Measurements from ENCODE around the gene GUCY2D.
"Not testable (repeated sequence)": the region's sequence is repeated elsewhere in the genome, so short reads cannot be mapped to it uniquely, and the experiment has no call there.

Gene GUCY2D

DNA sequence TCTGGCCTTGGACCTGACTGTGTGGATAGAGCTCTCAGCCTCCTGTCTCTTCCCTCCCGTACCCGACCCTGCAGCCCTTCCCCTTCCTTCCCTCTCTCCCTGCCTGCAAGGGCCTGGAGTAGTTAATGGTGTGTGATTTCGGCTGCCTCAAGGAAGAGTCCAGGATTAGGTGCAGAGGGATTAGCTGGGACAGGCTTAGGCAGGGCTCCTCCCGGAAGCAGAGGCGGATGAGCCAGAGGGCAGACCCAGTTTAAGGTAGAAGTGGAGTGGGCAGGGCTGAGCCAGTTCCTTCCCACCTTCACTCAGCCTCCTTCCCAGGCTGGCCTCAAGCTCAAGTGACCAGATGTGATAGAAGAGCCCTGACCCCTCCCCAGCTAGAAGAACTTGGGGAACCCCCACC, 16.8 kb downstream of the GUCY2D start:
- DNase-seq: no peak

DNA sequence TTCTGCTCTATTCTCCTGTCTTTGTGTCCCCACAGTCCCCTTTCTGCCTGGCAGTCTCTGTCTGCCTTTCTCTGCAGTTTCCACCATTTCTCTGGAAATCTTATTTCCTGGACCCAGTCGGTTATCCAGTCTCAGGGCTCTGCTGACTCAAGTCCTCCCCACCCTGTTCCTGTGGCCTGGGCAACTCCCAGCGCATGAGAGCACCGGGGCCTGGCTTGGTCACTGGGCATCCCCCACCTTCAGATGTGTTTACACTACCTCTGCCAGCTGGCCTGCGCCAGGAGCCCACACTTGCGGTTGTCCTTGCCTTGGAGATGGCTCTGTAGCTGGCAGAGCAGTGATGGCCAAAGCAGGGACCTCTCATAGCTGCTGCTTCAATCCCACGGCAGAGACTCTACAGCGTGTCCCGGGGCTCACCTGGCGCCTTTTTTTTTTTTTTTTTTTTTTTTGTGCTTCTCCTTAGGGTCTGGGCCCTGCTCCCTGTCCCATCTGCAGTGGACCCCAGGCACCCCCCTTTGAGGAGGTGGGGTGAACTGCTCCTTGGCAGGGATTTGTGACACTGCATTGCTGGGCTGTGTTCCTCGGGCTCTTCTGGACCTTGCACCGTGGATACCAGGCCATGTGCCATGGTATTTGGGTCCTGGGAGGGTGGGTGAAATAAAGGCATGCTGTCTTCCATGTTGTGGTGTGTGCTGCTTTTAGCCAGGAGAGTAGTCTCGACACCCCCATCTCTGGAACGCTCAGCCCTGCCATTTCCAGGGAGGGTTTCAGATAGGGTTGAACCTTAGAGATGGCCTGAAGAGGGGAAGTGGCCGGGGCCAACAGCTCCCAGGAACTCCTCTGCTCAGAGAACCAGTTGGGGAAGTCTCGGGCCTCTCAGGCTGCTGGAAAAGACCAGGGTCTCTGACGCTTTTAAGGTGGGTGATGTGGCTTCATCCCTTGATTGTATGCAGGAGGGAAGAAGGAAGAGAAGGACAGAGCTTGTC, 17.5 kb downstream of the GUCY2D start:
- no peak for DNase-seq

DNA sequence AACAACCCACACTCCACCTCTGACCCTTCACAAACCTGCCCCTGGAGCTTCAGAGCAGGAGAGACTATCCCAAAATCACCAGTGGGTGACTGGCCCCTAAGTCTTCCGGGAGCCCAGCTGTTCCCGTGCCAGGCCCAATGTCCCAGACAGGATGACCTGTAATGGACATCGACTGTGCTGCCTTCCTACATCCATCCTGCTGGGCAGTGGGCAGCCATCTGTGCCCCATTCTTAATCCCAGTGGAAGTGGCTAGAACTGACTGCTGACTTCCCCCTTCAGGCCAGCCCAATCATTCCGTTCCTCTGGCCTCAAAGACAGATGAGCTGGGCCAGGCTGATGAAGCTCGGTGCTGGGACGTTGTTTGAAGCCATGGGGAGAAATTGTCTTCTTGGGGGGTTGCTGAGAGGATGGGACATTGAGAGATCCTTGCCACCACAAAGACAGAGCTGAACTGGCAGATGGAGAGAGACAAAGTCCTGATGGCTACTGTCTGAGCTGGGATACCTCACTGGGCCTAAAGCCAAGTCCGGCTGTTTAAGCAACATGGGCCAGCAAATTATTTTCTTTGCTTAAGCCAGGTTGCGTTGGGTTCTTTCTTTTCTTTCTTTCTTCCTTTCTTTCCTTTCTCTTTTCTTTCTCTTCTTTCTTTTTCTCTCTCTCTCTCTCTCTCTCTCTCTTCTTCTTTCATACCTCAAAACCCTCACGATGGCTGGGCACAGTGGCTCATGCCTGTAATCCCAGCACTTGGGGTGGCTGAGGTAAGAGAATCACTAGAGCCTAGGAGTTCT, 18.6 kb downstream of the GUCY2D start:
- no peak for DNase-seq

DNA sequence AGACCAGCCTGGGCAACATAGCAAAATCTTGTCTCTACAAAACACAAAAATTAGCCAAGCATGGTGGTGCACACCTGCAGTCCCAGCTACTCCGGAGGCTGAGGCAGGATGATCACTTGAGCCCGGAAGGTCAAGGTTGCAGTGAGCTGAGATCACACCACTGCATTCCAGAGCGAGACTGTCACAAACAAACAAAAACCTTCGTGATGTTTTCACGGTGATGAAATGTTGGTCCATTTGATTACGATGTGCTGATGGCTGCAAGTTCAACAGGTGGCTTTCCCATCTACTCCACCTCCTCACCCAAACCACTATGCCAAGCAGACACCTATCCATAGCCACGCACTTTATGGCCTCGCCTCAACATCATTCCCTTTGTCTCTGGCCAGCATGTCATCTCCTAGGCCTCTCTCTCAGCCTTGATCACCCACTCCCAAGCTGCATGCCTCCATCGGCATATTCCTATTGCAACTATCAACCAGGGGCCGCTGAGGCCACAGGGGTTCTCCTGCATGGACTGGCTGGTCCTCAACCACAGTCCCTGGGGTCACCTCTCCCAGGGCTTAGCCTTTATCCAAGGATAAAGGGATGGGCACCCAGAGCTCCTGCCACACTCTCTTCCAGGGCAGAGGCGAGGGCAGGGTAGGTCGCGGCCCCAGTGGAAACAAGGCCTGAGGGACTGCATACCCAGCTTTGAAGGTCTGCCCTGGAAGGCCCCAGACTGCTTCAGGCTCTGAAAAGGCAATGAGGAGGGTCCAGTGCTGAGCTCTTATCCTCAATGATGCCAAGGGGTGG, 19.3 kb downstream of the GUCY2D start:
- DNase-seq: no peak

DNA sequence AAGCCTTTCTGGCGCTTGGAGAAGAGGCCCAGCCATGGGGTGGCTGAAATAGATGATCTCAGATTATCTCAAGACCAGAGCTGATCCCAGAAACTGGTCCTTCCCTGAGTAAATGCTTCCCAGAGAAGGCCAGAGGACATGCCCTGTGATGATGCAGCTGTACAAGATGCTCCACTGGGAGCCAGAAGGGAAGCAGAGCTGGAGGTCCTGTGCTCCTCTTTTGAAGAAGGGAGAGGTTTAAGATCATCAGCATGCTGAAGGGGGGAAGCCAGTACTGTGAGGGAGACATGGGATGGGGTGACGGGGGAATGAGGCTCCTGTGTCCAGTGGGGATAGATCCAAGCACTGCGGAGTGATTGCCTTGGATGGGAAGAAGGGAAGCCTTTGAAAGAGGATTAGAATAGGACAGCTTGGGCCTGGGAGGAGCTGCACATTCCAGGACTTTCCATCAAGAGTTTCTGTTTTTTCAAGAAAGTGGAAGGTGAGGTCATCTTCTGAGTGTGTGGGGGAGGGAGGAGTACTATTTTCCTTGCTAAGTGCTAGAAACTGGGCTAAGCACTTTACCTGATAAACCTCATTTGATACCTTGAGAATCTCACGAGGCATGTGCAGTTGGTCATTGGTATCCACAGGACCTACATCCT, 20.1 kb downstream of the GUCY2D start:
- DNase-seq: no peak

DNA sequence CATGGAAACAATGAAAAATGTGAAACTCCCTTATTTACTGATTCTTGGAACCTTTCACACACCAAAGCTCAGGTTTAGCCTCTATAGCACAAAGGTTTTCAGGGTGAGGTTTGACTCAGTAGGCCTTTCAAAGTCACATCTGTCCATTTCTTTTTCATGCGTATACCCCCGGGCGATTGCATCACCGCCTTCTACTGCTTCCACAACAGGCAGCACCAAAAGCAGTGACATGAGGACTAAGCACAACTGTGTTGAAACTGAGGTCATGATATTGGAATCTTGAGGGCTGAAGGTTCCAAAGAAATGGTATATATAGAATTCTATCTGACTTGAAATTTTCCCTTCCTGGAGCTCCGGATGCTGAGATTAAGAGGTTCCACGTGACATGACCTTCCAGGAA, 21.7 kb downstream of the GUCY2D start:
- DNase-seq: not testable (repeated sequence)

DNA sequence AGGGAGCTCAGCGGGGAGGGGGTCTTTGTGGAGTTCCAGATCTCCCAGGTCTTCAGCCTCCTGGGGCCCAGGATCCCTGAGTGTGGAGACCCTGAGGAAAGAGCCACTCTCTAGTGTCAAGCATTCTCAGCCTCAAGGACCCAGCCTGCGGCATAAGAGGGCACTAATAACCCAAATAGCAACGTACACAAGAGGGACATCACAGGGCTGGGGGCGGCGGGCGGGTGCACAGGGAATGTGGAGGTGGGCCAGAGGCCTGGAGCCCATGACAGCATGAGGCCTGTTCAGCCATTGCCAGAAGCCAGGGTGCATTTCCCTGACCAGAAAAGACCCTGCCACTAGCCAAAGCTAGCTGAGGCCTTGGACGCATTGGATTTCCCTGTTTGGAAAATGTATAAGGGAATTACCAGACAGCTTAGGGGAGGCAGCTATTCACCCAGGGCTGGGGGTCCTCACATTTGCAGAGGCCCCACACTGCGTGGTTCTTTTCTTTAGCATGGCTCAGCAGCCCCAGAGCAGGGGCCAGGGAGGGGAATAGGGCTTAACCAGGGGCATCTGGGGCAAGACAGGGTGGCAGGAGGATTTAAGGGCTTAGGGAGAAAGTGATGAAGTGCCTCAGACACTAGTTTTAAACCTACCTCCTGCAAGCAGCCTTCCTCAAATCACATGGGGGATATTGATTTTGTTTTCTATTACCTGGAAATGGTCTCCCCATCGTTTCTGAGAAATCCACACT, 22.9 kb downstream of the GUCY2D start:
- no peak for DNase-seq

DNA sequence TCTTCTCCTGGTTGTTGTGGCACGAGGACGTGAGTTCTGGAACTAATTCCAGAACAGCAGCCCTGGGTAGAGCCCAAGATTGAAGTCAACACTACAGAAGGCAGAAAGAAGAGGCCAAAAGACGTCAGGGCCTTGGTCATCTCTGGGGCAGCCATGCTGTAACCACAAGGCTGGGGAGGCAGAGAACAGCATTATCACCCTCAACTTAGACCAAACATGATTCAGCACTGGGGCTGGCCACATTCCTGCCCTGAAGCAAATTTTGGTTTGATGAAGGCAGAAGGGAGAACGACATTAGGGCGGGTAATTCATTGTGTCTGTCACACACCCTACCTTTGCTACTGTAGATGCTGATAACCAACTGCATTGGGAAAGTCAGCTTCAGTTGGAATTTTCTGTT, 26.7 kb downstream of the GUCY2D start:
- no peak for DNase-seq

DNA sequence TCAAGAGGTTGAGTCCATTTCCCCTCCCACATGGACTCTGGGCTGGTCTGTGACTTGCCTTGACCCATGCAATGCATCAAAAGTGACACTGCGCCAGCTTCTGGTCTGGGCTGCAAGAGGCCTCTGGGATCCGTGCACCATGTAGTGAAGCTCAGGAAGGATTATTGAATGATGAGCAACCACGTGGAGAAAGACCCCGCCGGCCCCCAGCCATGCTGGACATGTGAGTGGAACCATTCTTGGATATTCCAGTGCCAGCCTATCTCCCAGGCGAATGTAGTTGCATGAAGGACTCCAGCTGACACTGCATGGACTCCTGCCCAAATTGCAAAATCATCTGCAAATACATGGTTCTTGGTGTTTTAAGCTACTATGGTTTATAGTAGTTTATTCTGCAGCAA, 28.8 kb downstream of the GUCY2D start:
- DNase-seq: no peak

DNA sequence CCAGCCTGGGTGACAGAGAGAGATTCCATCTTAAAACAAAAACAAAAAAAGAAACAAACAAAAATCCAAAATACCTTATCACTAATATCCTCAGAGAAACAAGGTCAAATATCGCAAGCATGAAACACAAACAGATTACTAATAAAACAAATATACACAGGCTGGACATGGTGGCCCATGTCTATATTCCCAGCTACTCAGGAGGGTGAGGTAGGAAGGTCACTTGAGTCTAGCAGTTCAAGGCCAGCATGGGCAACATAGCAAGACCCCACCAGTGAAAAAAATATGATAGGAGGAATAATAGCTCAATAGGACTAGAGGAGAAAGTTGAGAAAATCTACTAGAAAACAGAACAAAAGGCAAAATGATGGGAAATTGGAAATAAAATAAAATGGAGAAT, 29.5 kb downstream of the GUCY2D start:
- no peak for DNase-seq

DNA sequence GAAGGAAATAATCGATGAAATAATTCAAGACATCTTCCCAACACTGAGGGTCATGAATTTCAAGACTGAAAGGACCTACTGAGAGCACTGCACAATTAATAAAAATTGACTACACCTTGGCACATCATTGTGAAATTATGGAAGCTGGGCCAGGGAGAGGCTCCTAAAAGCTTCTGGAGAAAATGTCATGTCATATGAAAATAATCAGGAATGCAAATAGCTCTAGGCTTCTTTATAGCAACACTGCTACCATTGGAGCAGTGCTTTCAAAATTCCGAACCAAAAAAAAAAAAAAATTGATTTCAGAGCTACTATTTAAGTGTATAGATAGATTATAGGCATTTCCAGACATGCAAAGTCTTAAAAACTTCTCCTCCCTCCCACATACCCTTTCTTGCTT, 30.0 kb downstream of the GUCY2D start:
- no peak for DNase-seq

DNA sequence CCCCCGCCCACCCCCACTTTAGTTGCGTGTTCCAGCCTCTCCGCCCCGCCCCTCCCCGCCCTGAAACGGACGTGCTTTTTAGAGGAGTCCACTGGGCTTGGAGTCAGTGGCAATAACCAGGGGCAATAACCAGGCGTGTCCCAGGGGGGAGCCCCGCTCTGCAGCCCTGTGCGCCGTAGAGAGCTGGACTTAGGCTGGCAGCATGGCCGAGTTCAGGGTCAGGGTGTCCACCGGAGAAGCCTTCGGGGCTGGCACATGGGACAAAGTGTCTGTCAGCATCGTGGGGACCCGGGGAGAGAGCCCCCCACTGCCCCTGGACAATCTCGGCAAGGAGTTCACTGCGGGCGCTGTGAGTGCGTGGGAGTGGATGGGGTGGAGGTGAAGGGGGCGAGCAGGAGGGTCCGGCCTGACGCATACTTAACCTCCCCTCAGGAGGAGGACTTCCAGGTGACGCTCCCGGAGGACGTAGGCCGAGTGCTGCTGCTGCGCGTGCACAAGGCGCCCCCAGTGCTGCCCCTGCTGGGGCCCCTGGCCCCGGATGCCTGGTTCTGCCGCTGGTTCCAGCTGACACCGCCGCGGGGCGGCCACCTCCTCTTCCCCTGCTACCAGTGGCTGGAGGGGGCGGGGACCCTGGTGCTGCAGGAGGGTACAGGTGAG, 36.7 kb downstream of the GUCY2D start, which contains the start of gene ALOX15B:
Gene ALOX15B, plus strand, starts transcription at position 106 of the 657 bp plus-strand sequence. Its CDS starts 97 bp downstream, at position 203.
- DNase-seq: peak in 1 of 4 experiments; percentile 23

DNA sequence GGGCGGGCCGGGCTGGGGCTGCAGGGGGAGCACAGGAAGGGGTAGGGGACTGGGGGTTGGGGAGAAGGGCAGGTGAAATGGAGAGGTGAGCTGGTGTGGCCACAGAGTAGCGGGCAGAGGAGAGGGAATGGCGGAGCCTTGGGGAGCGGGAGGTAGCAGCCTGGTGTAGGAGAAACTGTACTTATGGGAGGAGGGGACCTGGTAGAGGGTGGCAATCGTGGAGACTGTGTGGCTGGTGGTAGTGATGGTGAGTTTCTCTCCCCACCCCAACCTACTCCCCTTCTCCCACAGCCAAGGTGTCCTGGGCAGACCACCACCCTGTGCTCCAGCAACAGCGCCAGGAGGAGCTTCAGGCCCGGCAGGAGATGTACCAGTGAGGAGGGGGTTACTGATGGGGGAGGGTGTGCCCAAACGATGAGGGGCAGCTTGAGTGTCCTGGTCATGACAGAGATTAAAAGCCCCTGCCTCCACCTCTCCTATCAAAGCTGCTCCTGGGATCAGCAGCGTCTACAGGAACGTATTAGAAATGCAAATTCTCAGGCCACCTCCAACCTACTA, 37.3 kb downstream of the GUCY2D start:
- DNase-seq: no peak

DNA sequence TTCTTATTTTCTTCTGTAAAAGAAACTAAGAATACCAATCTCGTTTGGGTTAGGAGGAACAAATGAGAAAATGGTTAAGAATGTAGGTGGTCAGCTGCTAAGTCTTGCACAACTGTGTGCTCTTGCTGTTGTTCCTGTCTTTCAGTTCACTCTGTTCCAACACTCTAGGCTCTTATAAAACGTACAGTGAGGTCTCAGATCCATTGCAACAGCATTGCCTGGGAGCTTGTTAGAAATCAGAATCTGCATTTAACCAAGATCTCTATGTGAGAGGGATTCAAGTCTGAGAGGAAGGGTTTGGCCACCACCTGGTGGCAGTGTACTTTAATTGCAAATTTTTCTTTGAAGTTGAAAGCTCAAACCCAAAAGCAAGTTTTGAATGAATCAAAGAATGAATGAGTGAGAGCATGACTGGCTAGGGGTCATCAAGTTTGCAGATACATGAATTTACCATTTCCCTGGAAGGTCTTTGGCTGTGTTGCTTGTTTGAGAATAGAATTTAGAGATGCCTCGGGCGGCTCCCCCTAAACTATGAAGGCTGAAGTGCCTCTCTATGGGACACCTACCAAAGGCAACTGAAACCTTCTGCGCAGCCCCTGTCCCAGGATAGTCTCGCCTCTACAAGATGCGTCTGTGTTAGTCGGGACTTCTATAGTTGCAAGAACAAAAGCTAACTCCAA, 39.0 kb downstream of the GUCY2D start:
- DNase-seq: peak in 1 of 4 experiments; percentile 4

DNA sequence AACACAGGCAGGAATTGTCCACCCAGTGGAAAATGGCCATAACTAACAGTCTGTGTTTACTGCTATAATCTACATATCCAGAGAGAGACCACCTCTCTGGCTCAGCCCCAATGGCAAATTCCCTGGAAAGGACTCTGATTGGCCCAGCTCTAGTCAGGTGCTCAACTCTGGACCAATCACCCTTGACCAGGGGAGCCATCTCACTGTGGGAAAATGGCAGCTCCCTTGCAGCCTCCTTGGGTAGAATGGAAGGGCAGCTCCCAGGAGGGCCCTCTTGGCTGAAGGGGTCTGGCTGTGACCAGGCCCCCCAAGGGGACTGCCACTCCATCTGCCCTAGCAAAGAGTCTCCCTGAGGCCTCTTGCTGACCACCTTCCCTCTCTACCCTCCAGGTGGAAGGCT, 39.6 kb downstream of the GUCY2D start:
- no peak for DNase-seq

DNA sequence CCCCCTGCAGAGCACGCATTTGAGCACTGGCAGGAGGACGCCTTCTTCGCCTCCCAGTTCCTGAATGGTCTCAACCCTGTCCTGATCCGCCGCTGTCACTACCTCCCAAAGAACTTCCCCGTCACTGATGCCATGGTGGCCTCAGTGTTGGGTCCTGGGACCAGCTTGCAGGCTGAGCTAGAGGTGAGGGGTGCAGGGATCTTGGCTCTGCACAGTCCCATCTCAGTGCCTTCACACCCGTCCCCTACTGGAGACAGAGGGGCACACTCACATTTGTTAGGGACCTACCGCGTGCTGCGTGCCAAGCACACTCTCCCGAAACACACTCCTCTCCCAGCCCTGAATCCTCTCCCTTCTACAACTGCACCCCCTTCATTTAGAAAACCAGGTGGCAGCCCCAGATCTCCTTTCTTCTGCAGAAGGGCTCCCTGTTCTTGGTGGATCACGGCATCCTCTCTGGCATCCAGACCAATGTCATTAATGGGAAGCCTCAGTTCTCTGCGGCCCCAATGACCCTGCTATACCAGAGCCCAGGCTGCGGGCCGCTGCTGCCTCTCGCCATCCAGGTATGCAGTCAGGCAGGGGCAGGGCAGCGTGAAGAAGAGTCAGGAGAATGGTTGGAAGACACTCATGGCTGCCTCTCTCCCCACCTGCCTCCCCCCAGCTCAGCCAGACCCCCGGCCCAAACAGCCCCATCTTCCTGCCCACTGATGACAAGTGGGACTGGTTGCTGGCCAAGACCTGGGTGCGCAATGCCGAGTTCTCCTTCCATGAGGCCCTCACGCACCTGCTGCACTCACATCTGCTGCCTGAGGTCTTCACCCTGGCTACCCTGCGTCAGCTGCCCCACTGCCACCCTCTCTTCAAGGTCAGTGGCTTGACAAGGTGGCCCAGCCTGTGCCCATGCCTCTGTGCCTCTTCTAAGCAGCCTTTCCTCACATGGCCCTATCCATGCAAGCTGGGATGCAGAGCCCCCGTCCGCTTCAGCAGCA, 42.7 kb downstream of the GUCY2D start:
- no peak for DNase-seq

DNA sequence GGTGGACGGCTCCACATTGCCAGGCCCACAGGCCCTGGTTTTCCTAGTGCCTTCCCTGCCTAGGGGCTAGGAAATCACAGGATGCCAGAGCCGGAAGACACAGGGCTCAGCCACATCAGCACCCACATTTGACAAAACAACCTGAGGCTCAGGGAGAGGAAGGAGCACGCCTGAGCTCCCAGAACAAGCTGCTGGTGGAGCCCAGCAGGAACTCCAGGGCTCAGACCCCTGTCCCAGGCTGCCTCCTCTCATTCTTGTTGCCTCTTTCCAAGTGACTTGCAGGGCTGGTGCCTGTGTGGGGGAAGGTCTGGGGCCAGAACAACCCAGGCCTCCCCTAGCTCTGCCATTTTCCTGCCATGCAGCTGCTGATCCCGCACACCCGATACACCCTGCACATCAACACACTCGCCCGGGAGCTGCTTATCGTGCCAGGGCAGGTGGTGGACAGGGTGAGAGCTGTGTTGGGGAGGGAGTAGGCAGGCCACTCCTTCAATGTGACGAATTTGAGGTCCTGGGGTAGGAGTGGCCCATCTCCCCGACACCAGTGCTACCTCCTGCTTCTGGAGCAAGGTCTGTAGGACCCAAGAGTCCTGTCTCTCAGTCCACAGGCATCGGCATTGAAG, 44.0 kb downstream of the GUCY2D start:
- DNase-seq: no peak

Measured in activated naive CD4-positive, alpha-beta T cell (primary cell).